Thyroid gland (tissue), 4 donors: ENCODE measurements around the gene GLYR1.

Experiments
- CTCF ChIP-seq, 6 experiments: fragments of 200-600 bp in 3 of 6; fragments of 450-650 bp in 3 of 6; sonication (generic) in 3 of 6; IDR thresholded peaks; one replicate each; pipeline ENCODE4 v1.5.1; 2016 to 2019; ENCODE audit warnings: antibody characterized with exemption in 6 of 6, mild to moderate bottlenecking in 2 of 6, inconsistent platforms in 1 of 6, moderate library complexity in 1 of 6
- POLR2A ChIP-seq, 2 donors: fragments of 450-650 bp; IDR thresholded peaks; one replicate each; pipeline ENCODE4 v1.6.1; 2017; ENCODE audit warnings: antibody characterized with exemption in 2 of 2, mild to moderate bottlenecking in 2 of 2, moderate library complexity in 1 of 2

- no peak for TF ChIP-seq CTCF (IDR thresholded peaks at IDR 0.05)
- no peak for TF ChIP-seq POLR2A (IDR thresholded peaks at IDR 0.05)
These were observed 81.3 kb downstream of the GLYR1 start for GRCh38 chr16:4765511-4766474.
